A549 (cell line): Measurements from ENCODE around the gene M6PR. TPM values are rescaled to one million over a fixed set of nuclear protein-coding genes. Genes with fewer than 3 reads are reported as not detected.
"Not testable (repeated sequence)": the region's sequence is repeated elsewhere in the genome, so short reads cannot be mapped to it uniquely, and the experiment has no call there.

Experiments
- ATAC-seq, 2 experiments: fragments of 200-7000 bp in 1 of 2; fragments of >200 bp in 1 of 2; cut with Nextera tagmentation in 1 of 2; cut with Tn5 transposase in 1 of 2; 3 replicates each; pipeline versions ENCODE4 v1.8.0 to v1.9.1; 2018 to 2020; ENCODE audit warnings: mild to moderate bottlenecking in 1 of 2, moderate library complexity in 1 of 2
- CTCF ChIA-PET: fragments of 300-600 bp; sonication (Branson Sonifier 250); formaldehyde crosslinking; extraction: SDS; loops from one replicate; lab custom pipeline; 2021; ENCODE audit warnings: antibody characterized with exemption, inconsistent platforms; lab: Yijun Ruan, JAX
- POLR2A ChIA-PET: fragments of 350-600 bp; formaldehyde crosslinking; extraction: SDS; loops from one replicate; lab custom pipeline; 2021; ENCODE audit warnings: antibody characterized with exemption, inconsistent platforms; lab: Yijun Ruan, JAX
- DNase-seq, 2 experiments: peaks; one replicate each; pipeline versions ENCODE4 v3.0.0 to v3.0.0-alpha.2; 2011 to 2016; ENCODE audit warnings: low read depth in 1 of 2, low spot score in 1 of 2
- FAIRE-seq: peaks from 2 replicates; lab custom pipeline; 2011; peaks lifted over from hg19 to GRCh38; lab: Jason Lieb, UNC
- H3K27ac ChIP-seq, 2 experiments: fragments of >200 bp; sonication (Bioruptor Twin); formaldehyde crosslinking; 3 replicates each; pipeline ENCODE4 v1.5.1; 2016 to 2017
- H3K4me1 ChIP-seq: fragments of >200 bp; sonication (Bioruptor Twin); formaldehyde crosslinking; 3 replicates; pipeline ENCODE4 v1.6.1; 2016
- H3K4me2 ChIP-seq: fragments of >200 bp; sonication (Bioruptor Twin); formaldehyde crosslinking; 3 replicates; pipeline ENCODE4 v1.6.1; 2016
- H3K4me3 ChIP-seq: fragments of >200 bp; sonication (Bioruptor Twin); formaldehyde crosslinking; 3 replicates; pipeline ENCODE4 v1.5.1; 2016
- H3K9me3 ChIP-seq: fragments of >200 bp; sonication (Bioruptor Twin); formaldehyde crosslinking; 3 replicates; pipeline ENCODE4 v1.6.1; 2016
- BHLHE40 ChIP-seq: IDR thresholded peaks from 2 replicates; pipeline ENCODE4 v1.6.1; 2012; ENCODE audit warnings: low read depth, low read length, inconsistent platforms
- CEBPB ChIP-seq, 2 experiments: fragments of >200 bp in 1 of 2; sonication (Bioruptor Twin) in 1 of 2; formaldehyde crosslinking in 1 of 2; IDR thresholded peaks; 2 replicates each; pipeline ENCODE4 v1.6.1; 2012 to 2016
- CHD4 ChIP-seq: fragments of 200-600 bp; sonication (generic); IDR thresholded peaks from 2 replicates; pipeline ENCODE4 v1.6.1; 2016; ENCODE audit warnings: antibody characterized with exemption, mild to moderate bottlenecking, borderline replicate concordance
- EHF ChIP-seq: fragments of 250-450 bp; sonication (Bioruptor Pico); IDR thresholded peaks from 2 replicates; pipeline ENCODE4 v1.5.0; 2020; ENCODE audit warnings: mild to moderate bottlenecking
- FOXS1 ChIP-seq: fragments of 250-450 bp; sonication (Bioruptor Pico); IDR thresholded peaks from 2 replicates; pipeline ENCODE4 v1.5.0; 2020; ENCODE audit warnings: mild to moderate bottlenecking, moderate library complexity
- GATA3 ChIP-seq: IDR thresholded peaks from 2 replicates; pipeline ENCODE4 v1.6.1; 2012; ENCODE audit warnings: borderline replicate concordance
- KDM1A ChIP-seq: fragments of 200-600 bp; sonication (generic); IDR thresholded peaks from 2 replicates; pipeline ENCODE4 v1.6.1; 2016; ENCODE audit warnings: low read depth, mild to moderate bottlenecking
- MAFK ChIP-seq: fragments of 450-650 bp; IDR thresholded peaks from 2 replicates; pipeline ENCODE4 v1.6.1; 2014; ENCODE audit not compliant: partially characterized antibody
- MAX ChIP-seq: IDR thresholded peaks from 2 replicates; pipeline ENCODE4 v1.6.1; 2012
- NFE2L2 ChIP-seq: fragments of 150-350 bp; conservative IDR thresholded peaks from 2 replicates; pipeline ENCODE4 v1.6.1; 2014; ENCODE audit warnings: low read length
- NPAS2 ChIP-seq: fragments of 250-450 bp; sonication (Bioruptor Pico); IDR thresholded peaks from 2 replicates; pipeline ENCODE4 v1.8.0; 2022; ENCODE audit warnings: mild to moderate bottlenecking, moderate library complexity, borderline replicate concordance
- NR3C1 ChIP-seq: fragments of >200 bp; sonication (Bioruptor Twin); formaldehyde crosslinking; IDR thresholded peaks from 3 replicates; pipeline ENCODE4 v1.6.1; 2017
- PHF8 ChIP-seq: fragments of 200-600 bp; sonication (generic); IDR thresholded peaks from 2 replicates; pipeline ENCODE4 v1.6.1; 2016; ENCODE audit warnings: low read depth, mild to moderate bottlenecking, antibody characterized with exemption, moderate library complexity, borderline replicate concordance
- POLR2A ChIP-seq: IDR thresholded peaks from 2 replicates; pipeline ENCODE4 v1.6.1; 2012; ENCODE audit warnings: mild to moderate bottlenecking, low read length
- RARB ChIP-seq: fragments of 250-450 bp; sonication (Bioruptor Pico); IDR thresholded peaks from 2 replicates; pipeline ENCODE4 v1.8.0; 2021; ENCODE audit warnings: mild to moderate bottlenecking, moderate library complexity
- REST ChIP-seq: fragments of 200-600 bp; sonication (generic); IDR thresholded peaks from 2 replicates; pipeline ENCODE4 v1.6.1; 2016; ENCODE audit warnings: antibody characterized with exemption, mild to moderate bottlenecking, moderate library complexity
- RNF2 ChIP-seq: fragments of 200-600 bp; sonication (generic); IDR thresholded peaks from 2 replicates; pipeline ENCODE4 v1.6.1; 2016; ENCODE audit warnings: low read depth, mild to moderate bottlenecking, antibody characterized with exemption, moderate library complexity, borderline replicate concordance
- TFCP2L1 ChIP-seq: fragments of 250-450 bp; sonication (Bioruptor Pico); IDR thresholded peaks from 2 replicates; pipeline ENCODE4 v1.5.0; 2021; ENCODE audit warnings: mild to moderate bottlenecking
- ZFP36 ChIP-seq: fragments of 450-650 bp; IDR thresholded peaks from 2 replicates; pipeline ENCODE4 v1.6.1; 2014; ENCODE audit warnings: borderline replicate concordance; ENCODE audit not compliant: partially characterized antibody
- WGBS: methylation state at CpG from one replicate; pipeline ENCODE4 v1.1.6; 2017; ENCODE audit errors: missing lambda C conversion rate; 5-methylcytosine and 5-hydroxymethylcytosine counted together
- polyA plus RNA-seq, 4 experiments: library from polyadenylated mRNA; depleted of rRNA in 3 of 4; stranded (reverse); fragments of >200 nt; fragmentation: RNase III in 1 of 4; extraction: RNeasy Plus Mini Kit Qiagen cat#74134 plus additional on column Dnase treatment in 1 of 4; gene quantifications; 2 replicates in 3 of 4; 3 replicates in 1 of 4; pipeline ENCODE4 v1.2.3, GENCODE V29; 2011 to 2017

M6PR gene
- polyA plus RNA-seq, 2 of the 4 experiments (the other 2 are of a cell fraction): 162 to 187 TPM

GRCh38 chr12:8941691-8942478 is 7.6 kb downstream of the M6PR start:
- no peak overlapping the region for H3K27ac ChIP-seq
- WGBS: 78% methylated on average over 5 of the region's 5 CpGs
- no peak for FAIRE-seq
- H3K9me3 ChIP-seq: no peaks in the 10 kb centered on the region
- CTCF ChIA-PET: interaction anchor here (1.4 kb wide), 1 partner anchor 51 kb away, joined by 4 read pairs; no protein-coding TSS in a partner anchor
- H3K4me1 ChIP-seq: no peaks in the 10 kb centered on the region
- TF ChIP-seq ZFP36: no peak
- no peak for TF ChIP-seq POLR2A
- TF ChIP-seq PHF8: no peak
- TF ChIP-seq NR3C1: no peak
- no peak for TF ChIP-seq CHD4
- no peak for TF ChIP-seq FOXS1 (CRISPR knock-in tag)
- no peak for TF ChIP-seq RNF2
- TF ChIP-seq, all 56 proteins: peak for 0
- DNase-seq: no peak
- H3K4me2 ChIP-seq: no peak overlapping the region
- POLR2A ChIA-PET: no interaction called here
- no peak overlapping the region for H3K4me3 ChIP-seq
- no peak; a peak in 1 of 6 replicates for ATAC-seq

- FAIRE-seq, H3K4me3 ChIP-seq, POLR2A ChIA-PET, H3K4me2 ChIP-seq: not testable (repeated sequence)
- WGBS: 75% methylated on average over 4 of the region's 5 CpGs
- TF ChIP-seq REST (peak; percentile 27; the same call in 1 of the 2 replicates), MAFK (peak; percentile 72)
- TF ChIP-seq, all 56 proteins: peak for 2; not testable (repeated sequence) for 54
- CTCF ChIA-PET: interaction anchor here (0.6 kb wide), 1 partner anchor 354 kb away, joined by 3 read pairs; no protein-coding TSS in a partner anchor
- H3K9me3 ChIP-seq, H3K4me1 ChIP-seq, H3K27ac ChIP-seq, DNase-seq: not testable (repeated sequence)
- ATAC-seq: peak in 1 of 2 experiments; percentile 54; a peak in 2 of 6 replicates
Observed at GRCh38 chr12:8937842-8938442, 11.5 kb downstream of the M6PR start.

GRCh38 chr12:8936735-8937134 is 12.7 kb downstream of the M6PR start:
- H3K4me1 ChIP-seq: no peaks in the 10 kb centered on the region
- ChIA-PET POLR2A (no interaction called here), CTCF (no interaction called here)
- 93% methylated on average over 7 of the region's 7 CpGs for WGBS
- no peak overlapping the region for H3K4me2 ChIP-seq
- TF ChIP-seq GATA3 (no peak), RNF2 (no peak), MAX (no peak), NPAS2 (CRISPR knock-in tag) (no peak), EHF (CRISPR knock-in tag) (no peak), TFCP2L1 (no peak), KDM1A (no peak), POLR2A (no peak), CHD4 (no peak), CEBPB (IDR thresholded peaks at IDR 0.05) (no peak), NFE2L2 (no peak), BHLHE40 (no peak), RARB (CRISPR knock-in tag) (no peak)
- DNase-seq: no peak
- no peak for FAIRE-seq
- H3K4me3 ChIP-seq: no peak overlapping the region
- H3K9me3 ChIP-seq: no peaks in the 10 kb centered on the region
- ATAC-seq: no peak
- no peak overlapping the region for H3K27ac ChIP-seq

GRCh38 chr12:8934080-8934479 is 15.4 kb downstream of the M6PR start:
- H3K4me3 ChIP-seq, FAIRE-seq, H3K9me3 ChIP-seq, POLR2A ChIA-PET, H3K4me1 ChIP-seq, DNase-seq, H3K4me2 ChIP-seq, ATAC-seq, H3K27ac ChIP-seq: not testable (repeated sequence)
- CTCF ChIA-PET: interaction anchor here (0.7 kb wide), 1 partner anchor 390 kb away, joined by 3 read pairs; no protein-coding TSS in a partner anchor
- 64% methylated on average over 4 of the region's 4 CpGs for WGBS

- H3K4me2 ChIP-seq, POLR2A ChIA-PET, ATAC-seq, CTCF ChIA-PET, H3K9me3 ChIP-seq, DNase-seq, H3K4me3 ChIP-seq, H3K4me1 ChIP-seq, H3K27ac ChIP-seq: not testable (repeated sequence)
- 83% methylated on average over 1 of the region's 3 CpGs for WGBS
- FAIRE-seq: peak; percentile 18
Observed at GRCh38 chr12:8932464-8932863, 17.0 kb downstream of the M6PR start.
